WERI-Rb-1 (cell line): ENCODE results near the gene GLS.
"Not testable (repeated sequence)": the region's sequence is repeated elsewhere in the genome, so short reads cannot be mapped to it uniquely, and the experiment has no call there.

ENCODE experiments used
- DNase-seq: peaks from one replicate; pipeline ENCODE4 v3.0.0-alpha.2; 2020
- H3K27ac ChIP-seq: fragments of 250-450 bp; sonication (Bioruptor Pico); 2 replicates; pipeline ENCODE4 v1.5.1; 2020; ENCODE audit warnings: mild to moderate bottlenecking, moderate library complexity
- H3K27me3 ChIP-seq: fragments of 250-450 bp; sonication (Bioruptor Pico); 2 replicates; pipeline ENCODE4 v1.5.1; 2021; ENCODE audit warnings: mild to moderate bottlenecking, low read depth, moderate library complexity; ENCODE audit not compliant: insufficient read depth, severe bottlenecking
- H3K36me3 ChIP-seq: fragments of 250-450 bp; sonication (Bioruptor Pico); 2 replicates; pipeline ENCODE4 v1.5.1; 2020; ENCODE audit warnings: mild to moderate bottlenecking, moderate library complexity
- H3K4me3 ChIP-seq: 2 replicates; pipeline ENCODE4 v1.5.1; 2011; ENCODE audit warnings: low read depth, mild to moderate bottlenecking, control low read depth, low read length
- H3K9me3 ChIP-seq: fragments of 250-450 bp; sonication (Bioruptor Pico); 2 replicates; pipeline ENCODE4 v1.5.1; 2021; ENCODE audit warnings: mild to moderate bottlenecking, moderate library complexity; ENCODE audit not compliant: severe bottlenecking
- TF ChIP-seq, protein P1 (sequence below): IDR thresholded peaks from 2 replicates; pipeline ENCODE4 v1.5.1; 2011; ENCODE audit warnings: low read depth, mild to moderate bottlenecking, control low read depth, inconsistent platforms, low read length

The GLS gene

DNA sequence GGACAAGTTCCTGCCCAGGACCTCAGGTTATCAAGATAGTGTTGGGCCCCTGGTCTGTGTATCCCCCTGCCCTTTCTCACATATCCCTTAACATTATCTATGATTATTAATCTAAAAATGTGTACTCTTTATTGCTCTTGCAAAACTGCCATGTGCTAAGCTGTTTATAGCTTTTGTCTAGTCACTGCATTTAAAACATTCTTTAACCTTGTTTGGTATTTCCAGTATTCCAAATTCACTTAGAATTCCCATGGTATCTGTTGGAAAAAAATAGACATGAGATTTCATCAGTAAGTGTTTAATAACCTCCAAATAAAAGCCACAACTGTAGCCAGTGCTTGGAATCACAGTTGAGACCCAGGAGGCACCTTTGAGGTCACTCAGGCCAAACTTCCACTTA lies 16.2 kb upstream of the GLS start:
- DNase-seq: no peak
- TF ChIP-seq, protein P1, sequence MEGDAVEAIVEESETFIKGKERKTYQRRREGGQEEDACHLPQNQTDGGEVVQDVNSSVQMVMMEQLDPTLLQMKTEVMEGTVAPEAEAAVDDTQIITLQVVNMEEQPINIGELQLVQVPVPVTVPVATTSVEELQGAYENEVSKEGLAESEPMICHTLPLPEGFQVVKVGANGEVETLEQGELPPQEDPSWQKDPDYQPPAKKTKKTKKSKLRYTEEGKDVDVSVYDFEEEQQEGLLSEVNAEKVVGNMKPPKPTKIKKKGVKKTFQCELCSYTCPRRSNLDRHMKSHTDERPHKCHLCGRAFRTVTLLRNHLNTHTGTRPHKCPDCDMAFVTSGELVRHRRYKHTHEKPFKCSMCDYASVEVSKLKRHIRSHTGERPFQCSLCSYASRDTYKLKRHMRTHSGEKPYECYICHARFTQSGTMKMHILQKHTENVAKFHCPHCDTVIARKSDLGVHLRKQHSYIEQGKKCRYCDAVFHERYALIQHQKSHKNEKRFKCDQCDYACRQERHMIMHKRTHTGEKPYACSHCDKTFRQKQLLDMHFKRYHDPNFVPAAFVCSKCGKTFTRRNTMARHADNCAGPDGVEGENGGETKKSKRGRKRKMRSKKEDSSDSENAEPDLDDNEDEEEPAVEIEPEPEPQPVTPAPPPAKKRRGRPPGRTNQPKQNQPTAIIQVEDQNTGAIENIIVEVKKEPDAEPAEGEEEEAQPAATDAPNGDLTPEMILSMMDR: no peak
- H3K36me3 ChIP-seq: no peaks in the 10 kb centered on the region
- no peak overlapping the region for H3K27ac ChIP-seq
- H3K9me3 ChIP-seq: peaks cover 3% of the 10 kb centered on the region
- H3K27me3 ChIP-seq: no peaks in the 10 kb centered on the region
- no peak overlapping the region for H3K4me3 ChIP-seq

DNA sequence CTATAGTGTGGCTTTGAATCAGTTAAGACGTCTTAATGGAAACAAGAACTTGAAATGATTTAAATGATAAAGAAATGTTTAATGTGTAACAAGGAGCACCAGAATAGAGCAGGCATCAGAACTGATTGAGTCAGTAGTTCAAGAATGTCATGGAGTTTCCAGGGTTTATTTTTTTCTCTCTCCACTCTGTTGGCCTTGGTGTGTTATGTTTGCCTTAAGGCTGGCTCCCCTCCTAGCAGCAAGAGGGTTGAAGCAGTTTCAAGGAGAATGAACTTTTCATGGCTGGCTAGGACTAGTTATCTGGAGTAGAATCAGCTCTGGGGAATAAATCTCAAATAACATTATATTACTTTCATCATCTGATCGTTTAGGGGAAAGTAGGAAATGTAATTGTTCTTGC lies 13.4 kb upstream of the GLS start:
- Histone ChIP-seq H3K36me3 (no peaks in the 10 kb centered on the region), H3K4me3 (no peak overlapping the region), H3K27ac (no peak overlapping the region), H3K9me3 (peaks cover 3% of the 10 kb centered on the region), H3K27me3 (no peaks in the 10 kb centered on the region)
- TF ChIP-seq, protein P1: no peak
- no peak for DNase-seq

DNA sequence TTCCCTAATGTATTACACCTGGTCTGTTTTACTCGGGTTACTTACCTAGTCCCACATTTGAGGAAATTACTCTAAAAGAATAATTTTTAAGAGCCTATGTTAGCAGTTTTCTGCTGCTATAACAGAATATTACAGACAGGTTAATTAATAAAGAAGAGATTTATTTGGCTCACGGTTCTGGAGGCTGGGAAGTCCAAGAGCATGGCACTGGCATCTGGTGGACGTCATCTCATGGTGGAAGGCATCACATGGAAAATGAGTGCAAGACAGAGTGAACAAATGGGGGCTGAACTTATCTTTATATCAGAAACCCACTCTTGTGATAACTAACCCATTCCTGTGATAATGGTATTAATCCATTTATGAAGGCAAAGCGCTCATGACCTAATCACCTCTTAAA lies 12.8 kb upstream of the GLS start:
- H3K27me3 ChIP-seq: no peaks in the 10 kb centered on the region
- no peaks in the 10 kb centered on the region for H3K36me3 ChIP-seq
- DNase-seq: no peak
- TF ChIP-seq, protein P1: no peak
- peaks cover 3% of the 10 kb centered on the region for H3K9me3 ChIP-seq
- H3K4me3 ChIP-seq: no peak overlapping the region
- H3K27ac ChIP-seq: no peak overlapping the region

DNA sequence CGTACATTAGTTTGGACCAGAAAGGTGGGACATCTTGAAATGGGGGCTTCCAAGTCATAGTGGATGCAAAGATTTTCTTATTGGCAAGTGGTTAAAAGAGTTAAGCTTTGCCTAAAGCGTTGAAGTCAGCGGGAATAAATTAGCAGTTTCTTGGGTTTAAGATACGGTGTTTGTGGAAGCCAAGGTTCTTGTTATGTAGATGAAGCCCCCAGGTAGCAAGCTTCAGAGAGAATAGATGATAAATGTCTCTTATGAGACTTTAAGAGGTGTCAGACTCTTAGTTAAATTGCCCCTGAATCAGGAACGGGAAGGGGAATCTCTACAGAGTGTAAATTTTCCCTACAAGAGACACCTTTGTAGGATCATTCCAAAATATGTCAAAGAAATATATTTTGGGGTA lies 10.9 kb upstream of the GLS start:
- no peak for DNase-seq
- no peaks in the 10 kb centered on the region for H3K36me3 ChIP-seq
- H3K9me3 ChIP-seq: peaks cover 3% of the 10 kb centered on the region
- no peak overlapping the region for H3K27ac ChIP-seq
- no peaks in the 10 kb centered on the region for H3K27me3 ChIP-seq
- TF ChIP-seq, protein P1: no peak
- H3K4me3 ChIP-seq: no peak overlapping the region

DNA sequence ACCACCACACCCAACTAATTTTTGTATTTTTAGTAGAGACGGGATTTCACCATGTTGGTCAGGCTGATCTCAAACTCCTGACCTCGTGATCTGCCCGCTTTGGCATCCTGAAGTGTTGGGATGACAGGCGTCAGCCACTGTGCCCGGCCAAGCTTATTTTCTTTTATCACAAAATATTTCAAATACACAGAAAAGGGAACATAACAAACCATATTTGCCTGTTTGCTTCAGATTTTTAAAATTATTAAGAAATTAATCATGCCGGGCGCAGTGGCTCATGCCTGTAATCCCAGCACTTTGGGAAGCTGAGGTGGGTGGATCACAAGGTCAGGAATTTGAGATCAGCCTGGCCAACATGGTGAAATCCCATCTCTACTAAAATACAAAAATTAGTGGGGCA lies 7.2 kb upstream of the GLS start:
- H3K4me3 ChIP-seq, H3K9me3 ChIP-seq, H3K36me3 ChIP-seq, H3K27me3 ChIP-seq, H3K27ac ChIP-seq, DNase-seq: not testable (repeated sequence)

DNA sequence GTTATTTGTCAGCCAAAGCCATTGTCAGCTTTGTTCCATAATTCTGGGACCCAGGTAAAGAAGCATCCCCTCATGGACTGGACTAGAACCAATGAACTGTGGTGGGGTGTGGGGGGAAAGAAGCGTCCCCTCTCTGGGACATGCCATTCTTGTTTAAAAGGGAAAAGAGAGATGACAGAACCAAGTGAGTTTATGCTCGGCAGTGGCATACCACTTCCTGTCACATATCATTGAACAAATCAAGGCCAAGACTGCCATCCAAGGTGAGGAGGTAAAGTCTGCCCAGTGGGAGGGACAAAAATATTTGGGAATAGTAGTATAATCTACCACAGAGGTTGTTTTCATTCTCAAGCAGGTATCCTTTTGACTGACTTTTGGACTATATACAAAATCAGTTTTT lies 4.7 kb upstream of the GLS start:
- H3K27me3 ChIP-seq: no peaks in the 10 kb centered on the region
- TF ChIP-seq, protein P1: no peak
- no peak for DNase-seq
- no peaks in the 10 kb centered on the region for H3K36me3 ChIP-seq
- H3K27ac ChIP-seq: no peak overlapping the region
- no peaks in the 10 kb centered on the region for H3K9me3 ChIP-seq
- H3K4me3 ChIP-seq: no peak overlapping the region

DNA sequence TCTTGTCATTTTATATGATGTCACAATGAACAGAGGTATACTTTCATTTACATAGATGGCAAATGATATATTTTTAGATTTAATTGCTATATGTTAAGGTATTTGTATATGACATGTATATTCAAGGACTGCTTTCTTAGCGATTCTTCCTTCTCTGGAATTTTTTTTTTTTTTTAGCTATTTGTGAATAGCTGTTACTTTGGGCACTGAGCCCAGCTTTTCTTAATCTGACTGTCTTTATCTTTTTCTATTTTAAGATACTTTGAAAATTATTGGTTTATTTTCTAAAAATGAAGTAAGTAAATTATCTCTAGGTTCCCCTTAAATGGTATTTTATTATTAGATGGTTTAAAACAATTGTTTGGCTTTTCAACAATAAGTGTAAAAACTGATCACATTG lies 4.0 kb upstream of the GLS start:
- H3K27ac ChIP-seq: no peak overlapping the region
- no peak for DNase-seq
- TF ChIP-seq, protein P1: no peak

More for the DNA sequence above, 4.0 kb upstream of the GLS start:
- Histone ChIP-seq H3K9me3 (no peaks in the 10 kb centered on the region), H3K4me3 (no peak overlapping the region), H3K27me3 (no peaks in the 10 kb centered on the region), H3K36me3 (no peaks in the 10 kb centered on the region)
